Skeletal muscle satellite cell (primary cell): Measurements from ENCODE around the gene IL18BP.

Experiments used
- H3K27me3 ChIP-seq: 2 replicates; pipeline ENCODE4 v1.7.0; 2013; ENCODE audit warnings: low read length; ENCODE audit not compliant: control insufficient read depth, insufficient read depth
- H3K36me3 ChIP-seq: 2 replicates; pipeline ENCODE4 v1.7.0; 2013; ENCODE audit warnings: mild to moderate bottlenecking, control low read depth, low read length; ENCODE audit not compliant: insufficient read depth
- H3K4me1 ChIP-seq: 2 replicates; pipeline ENCODE4 v1.7.0; 2013; ENCODE audit warnings: low read length; ENCODE audit not compliant: control insufficient read depth, insufficient read depth
- H3K4me2 ChIP-seq: 2 replicates; pipeline ENCODE4 v1.7.0; 2013; ENCODE audit warnings: mild to moderate bottlenecking, low read length
- H3K4me3 ChIP-seq: 2 replicates; pipeline ENCODE4 v1.7.0; 2013; ENCODE audit warnings: low read length
- H3K9ac ChIP-seq: 2 replicates; pipeline ENCODE4 v1.7.0; 2013; ENCODE audit warnings: mild to moderate bottlenecking, low read depth, low read length, moderate library complexity
- H3K9me3 ChIP-seq: replicated peaks from 2 replicates; pipeline ENCODE4 v1.7.0; 2013; ENCODE audit warnings: mild to moderate bottlenecking, control low read depth, low read length

IL18BP gene

DNA sequence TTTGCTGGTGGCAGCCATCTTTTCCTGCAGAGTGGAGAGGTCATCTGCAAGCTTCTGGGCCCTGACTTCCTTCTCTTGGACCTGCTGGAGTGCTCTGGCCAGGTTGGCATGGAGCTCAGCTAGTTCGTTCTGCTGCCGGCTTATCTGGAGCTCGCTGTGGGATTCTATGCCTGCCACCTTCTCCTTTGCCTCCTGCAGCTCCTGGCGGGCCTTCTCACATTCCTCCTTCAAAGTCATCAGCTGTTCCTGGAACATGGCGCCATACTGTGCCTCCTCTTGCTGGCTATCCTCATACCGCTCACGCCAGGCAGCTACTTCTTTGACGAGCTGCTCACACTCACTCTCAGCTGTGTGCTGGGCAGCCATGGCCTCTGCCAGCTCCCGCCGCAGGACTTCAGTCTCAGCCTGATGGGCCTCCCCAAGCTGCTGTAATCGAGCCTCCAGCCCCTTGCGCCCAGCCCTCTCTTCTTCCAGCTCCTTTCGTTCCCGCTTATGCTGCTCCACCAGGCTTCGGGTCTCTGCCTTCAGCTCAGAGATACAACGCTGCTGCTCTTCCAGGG, 16.1 kb downstream of the IL18BP start:
- no peaks in the 10 kb centered on the region for H3K9me3 ChIP-seq
- no peak overlapping the region for H3K9ac ChIP-seq
- H3K4me3 ChIP-seq = no peak overlapping the region
- peaks cover 30% of the 10 kb centered on the region for H3K4me1 ChIP-seq
- no peaks in the 10 kb centered on the region for H3K27me3 ChIP-seq
- peaks cover 100% of the 10 kb centered on the region for H3K36me3 ChIP-seq
- H3K4me2 ChIP-seq = no peak overlapping the region

DNA sequence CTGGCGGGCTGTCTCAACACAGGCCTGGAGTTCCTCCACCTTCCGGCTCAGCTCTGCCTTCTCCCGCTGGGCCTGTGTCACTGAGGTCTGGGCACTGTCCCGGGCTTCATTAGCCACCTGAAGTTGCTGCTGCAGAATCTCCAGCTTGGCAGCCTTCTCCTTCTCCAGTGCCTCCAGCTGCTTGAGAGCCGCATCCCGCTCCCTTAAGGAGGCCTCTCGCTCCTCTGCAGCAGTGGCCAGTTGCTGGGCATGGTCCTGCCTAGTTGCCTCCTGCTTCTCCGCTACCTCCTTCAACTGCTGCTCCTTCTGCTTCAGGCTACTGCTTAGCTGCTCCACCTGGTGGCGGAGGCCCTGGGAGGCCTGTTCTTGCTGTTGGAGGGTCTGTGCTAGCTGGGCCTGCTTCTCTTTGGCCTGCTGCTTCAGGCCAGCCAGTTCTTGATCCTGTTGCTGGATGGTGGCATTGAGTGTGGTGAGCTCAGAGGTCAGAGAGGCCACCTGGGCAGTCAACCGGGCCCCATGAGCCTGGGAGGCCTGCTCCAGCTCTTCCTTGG, 16.9 kb downstream of the IL18BP start:
- H3K36me3 ChIP-seq = peaks cover 99% of the 10 kb centered on the region
- no peaks in the 10 kb centered on the region for H3K9me3 ChIP-seq
- H3K27me3 ChIP-seq = no peaks in the 10 kb centered on the region
- no peak overlapping the region for H3K4me3 ChIP-seq
- H3K9ac ChIP-seq = no peak overlapping the region
- H3K4me1 ChIP-seq = peaks cover 30% of the 10 kb centered on the region
- no peak overlapping the region for H3K4me2 ChIP-seq

DNA sequence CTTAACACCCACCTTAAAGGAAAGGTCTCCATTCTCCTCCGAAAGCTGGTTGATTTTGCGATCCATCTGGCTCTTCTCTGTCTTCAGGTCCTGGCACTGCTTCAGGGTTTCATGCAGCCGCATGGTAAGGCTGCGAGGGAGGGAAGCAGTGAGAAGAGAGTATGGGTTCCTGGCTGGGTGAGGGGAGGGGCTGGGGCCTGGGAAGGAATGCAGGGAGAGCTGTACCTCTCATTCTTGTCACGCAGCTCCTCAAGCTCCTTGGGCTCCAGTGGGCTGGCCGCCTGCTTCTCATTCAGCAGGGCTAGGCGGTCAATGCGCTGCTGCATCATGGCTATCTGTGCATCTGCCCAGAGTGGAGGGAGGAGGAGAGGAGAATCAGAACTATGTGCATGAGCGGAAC, 19.5 kb downstream of the IL18BP start:
- H3K36me3 ChIP-seq = peaks cover 98% of the 10 kb centered on the region
- H3K4me2 ChIP-seq = no peak overlapping the region

DNA sequence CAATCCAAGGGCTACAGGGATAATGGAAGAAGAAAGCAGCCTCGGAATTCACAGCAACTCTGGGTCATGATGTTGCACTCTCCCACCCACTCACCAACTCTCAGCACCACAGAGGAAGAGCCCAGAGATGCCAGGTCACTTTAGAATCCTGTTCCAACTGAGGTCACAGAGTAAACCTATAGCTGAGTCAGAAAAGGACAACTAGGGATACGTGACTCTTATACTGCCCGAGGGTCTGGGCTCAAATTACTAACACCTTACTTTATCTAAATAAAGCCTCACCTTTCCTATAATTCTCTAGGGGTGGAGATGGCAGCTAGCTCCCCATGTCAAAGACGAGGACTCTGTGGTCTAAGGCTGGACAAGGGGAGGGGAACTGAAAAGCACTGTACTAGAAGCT, 24.6 kb downstream of the IL18BP start:
- Histone ChIP-seq H3K27me3 (no peaks in the 10 kb centered on the region), H3K4me2 (no peak overlapping the region), H3K4me1 (peaks cover 8% of the 10 kb centered on the region), H3K4me3 (no peak overlapping the region), H3K36me3 (peaks cover 78% of the 10 kb centered on the region), H3K9me3 (no peaks in the 10 kb centered on the region), H3K9ac (no peak overlapping the region)

More for the DNA sequence above, 19.5 kb downstream of the IL18BP start:
- no peaks in the 10 kb centered on the region for H3K27me3 ChIP-seq
- H3K4me3 ChIP-seq = no peak overlapping the region
- no peak overlapping the region for H3K9ac ChIP-seq
- peaks cover 20% of the 10 kb centered on the region for H3K4me1 ChIP-seq
- H3K9me3 ChIP-seq = no peaks in the 10 kb centered on the region

DNA sequence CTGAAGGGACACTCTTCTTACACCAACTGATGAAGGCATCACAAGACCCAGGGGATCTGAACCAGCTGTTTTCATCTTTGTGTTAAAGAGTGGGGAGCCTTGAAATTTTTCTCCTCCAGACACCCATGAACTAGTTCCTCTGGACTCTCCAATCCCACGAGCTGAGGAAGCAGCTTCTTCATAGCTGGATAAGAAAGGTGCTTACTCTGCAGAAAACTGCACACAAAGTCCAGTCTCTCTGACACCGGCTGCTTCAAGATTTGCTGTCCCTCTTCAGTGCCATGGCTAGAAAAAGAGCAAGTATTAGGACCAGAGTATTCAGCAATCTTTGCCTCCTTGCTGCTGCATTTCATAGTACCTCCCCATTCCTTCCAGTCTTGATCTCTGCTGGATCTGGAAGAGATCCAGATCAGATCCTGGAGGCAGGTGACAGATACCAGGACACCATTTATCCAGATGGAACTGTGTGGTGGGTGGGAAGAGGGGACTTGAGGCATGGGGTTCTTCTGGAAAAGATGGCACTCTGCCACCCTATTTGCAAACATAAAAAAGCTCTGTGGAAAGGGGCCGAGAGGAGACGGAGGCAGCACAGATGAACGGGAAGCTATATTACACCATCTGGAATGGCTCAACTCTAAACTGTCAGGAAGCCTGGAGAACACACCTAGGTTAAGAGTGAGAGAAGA, 25.5 kb downstream of the IL18BP start:
- H3K4me2 ChIP-seq = no peak overlapping the region
- H3K27me3 ChIP-seq = no peaks in the 10 kb centered on the region
- peaks cover 8% of the 10 kb centered on the region for H3K4me1 ChIP-seq
- H3K9ac ChIP-seq = no peak overlapping the region
- no peaks in the 10 kb centered on the region for H3K9me3 ChIP-seq
- H3K36me3 ChIP-seq = peaks cover 73% of the 10 kb centered on the region
- H3K4me3 ChIP-seq = no peak overlapping the region

- peaks cover 8% of the 10 kb centered on the region for H3K4me1 ChIP-seq
- no peak overlapping the region for H3K4me2 ChIP-seq
- no peaks in the 10 kb centered on the region for H3K9me3 ChIP-seq
- no peak overlapping the region for H3K4me3 ChIP-seq
- no peaks in the 10 kb centered on the region for H3K27me3 ChIP-seq
- peaks cover 64% of the 10 kb centered on the region for H3K36me3 ChIP-seq
- H3K9ac ChIP-seq = no peak overlapping the region
These were observed 27.4 kb downstream of the IL18BP start for GRCh38 chr11:72026090-72026489.

GRCh38 chr11:72030472-72031045, 31.9 kb downstream of the IL18BP start:
- no peak overlapping the region for H3K4me3 ChIP-seq
- H3K4me1 ChIP-seq = peaks cover 5% of the 10 kb centered on the region
- no peaks in the 10 kb centered on the region for H3K27me3 ChIP-seq
- no peaks in the 10 kb centered on the region for H3K9me3 ChIP-seq
- H3K36me3 ChIP-seq = peaks cover 41% of the 10 kb centered on the region
- no peak overlapping the region for H3K9ac ChIP-seq
- H3K4me2 ChIP-seq = no peak overlapping the region

- Histone ChIP-seq H3K9me3 (no peaks in the 10 kb centered on the region), H3K27me3 (no peaks in the 10 kb centered on the region), H3K36me3 (peaks cover 13% of the 10 kb centered on the region), H3K4me1 (peaks cover 34% of the 10 kb centered on the region), H3K4me3 (no peak overlapping the region), H3K4me2 (no peak overlapping the region), H3K9ac (no peak overlapping the region)
These were observed 38.0 kb downstream of the IL18BP start for GRCh38 chr11:72036687-72037086.

GRCh38 chr11:72037554-72038311, 39.0 kb downstream of the IL18BP start:
- H3K27me3 ChIP-seq = no peaks in the 10 kb centered on the region
- no peaks in the 10 kb centered on the region for H3K9me3 ChIP-seq
- peak overlapping the region; percentile 82 for H3K4me2 ChIP-seq
- H3K4me1 ChIP-seq = peaks cover 44% of the 10 kb centered on the region
- H3K9ac ChIP-seq = peak overlapping the region; percentile 91
- peaks cover 13% of the 10 kb centered on the region for H3K36me3 ChIP-seq
- H3K4me3 ChIP-seq = peak overlapping the region; percentile 72

DNA sequence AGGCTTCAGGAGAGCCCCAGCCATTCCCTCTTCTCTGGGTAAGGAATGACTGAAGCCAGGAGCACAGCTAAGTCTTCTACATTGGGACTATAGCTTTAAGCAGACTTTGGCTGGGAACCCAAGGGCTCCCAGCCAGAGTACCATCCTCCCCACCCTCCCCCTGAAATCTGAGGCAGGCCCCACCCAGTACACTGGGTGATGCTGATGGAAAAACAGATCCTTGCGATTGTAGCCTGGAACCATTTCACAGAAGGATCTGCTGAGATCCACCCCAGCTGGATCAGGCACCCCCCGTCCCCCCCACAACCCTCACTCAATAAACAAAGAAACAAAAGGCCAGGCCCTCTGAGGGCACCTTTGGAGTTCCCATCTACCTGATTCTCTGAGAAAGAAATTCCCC, 39.8 kb downstream of the IL18BP start:
- Histone ChIP-seq H3K36me3 (peaks cover 6% of the 10 kb centered on the region), H3K9me3 (no peaks in the 10 kb centered on the region), H3K9ac (peak overlapping the region; percentile 91), H3K4me2 (peak overlapping the region; percentile 82), H3K27me3 (no peaks in the 10 kb centered on the region), H3K4me1 (peaks cover 45% of the 10 kb centered on the region), H3K4me3 (peak overlapping the region; percentile 72)
